Cerebellar nuclear complex (tissue), 1 donor: ENCODE results near the gene PPM1L.

ENCODE experiments used
- DNase-seq, 2 experiments: peaks; one replicate each; lab custom pipeline; 2025; lab: John Stamatoyannopoulos, UW

PPM1L gene

GRCh38 chr3:161101609-161102008, 345.6 kb downstream of the PPM1L start:
- no peak for DNase-seq

GRCh38 chr3:161103776-161104385, 347.9 kb downstream of the PPM1L start:
- no peak for DNase-seq

- peak in 1 of 2 experiments; percentile 8 for DNase-seq
These were observed 348.8 kb downstream of the PPM1L start, which contains the start of gene B3GALNT1 for GRCh38 chr3:161104561-161105551. Gene B3GALNT1 (minus strand): TSS chr3:161105349. CDS start chr3:161086754, 18,595 bp downstream.

GRCh38 chr3:161107311-161107710, 351.3 kb downstream of the PPM1L start:
- DNase-seq: no peak

GRCh38 chr3:161108840-161109239, 352.8 kb downstream of the PPM1L start:
- no peak for DNase-seq

- DNase-seq: no peak
These were observed 361.6 kb downstream of the PPM1L start for GRCh38 chr3:161117646-161118045.

GRCh38 chr3:161126495-161126894, 370.5 kb downstream of the PPM1L start:
- no peak for DNase-seq
